PC-9 (cell line): ENCODE data around the gene ALG10B. TPM values are rescaled to one million over a fixed set of nuclear protein-coding genes. Genes with fewer than 3 reads are reported as not detected.
A peak's percentile ranks its signal among the peaks of the same experiment; 100 is the strongest.
"Not testable (repeated sequence)": the region's sequence is repeated elsewhere in the genome, so short reads cannot be mapped to it uniquely, and the experiment has no call there.

ENCODE experiments used
- BruUV-seq: library from RNA; stranded (reverse); fragments of 400-500 nt; replicated peaks from 2 replicates; lab custom pipeline; 2021; lab: Mats Ljungman, UMichigan
- CTCF ChIA-PET: fragments of 300-600 bp; sonication (Branson Sonifier 250); formaldehyde crosslinking; loops from one replicate; lab custom pipeline; 2022; ENCODE audit warnings: antibody characterized with exemption; lab: Charles Lee
- POLR2A ChIA-PET: fragments of 300-600 bp; sonication (Branson Sonifier 250); formaldehyde crosslinking; loops from one replicate; lab custom pipeline; 2022; ENCODE audit warnings: antibody characterized with exemption; ENCODE audit not compliant: unreplicated experiment; lab: Charles Lee
- DNase-seq, 2 experiments: peaks; one replicate each; pipeline versions ENCODE4 v3.0.0 to v3.0.0-alpha.2; 2015 to 2022; ENCODE audit warnings: mixed read lengths in 1 of 2
- H2AFZ ChIP-seq: fragments of 200-600 bp; sonication (generic); 2 replicates; pipeline ENCODE4 v1.8.1; 2017; ENCODE audit warnings: antibody characterized with exemption
- H3F3A ChIP-seq: fragments of 200-600 bp; sonication (generic); 2 replicates; pipeline ENCODE4 v1.8.1; 2017; ENCODE audit warnings: antibody characterized with exemption, mild to moderate bottlenecking, low read depth; ENCODE audit not compliant: insufficient read depth
- H3K27ac ChIP-seq: fragments of 200-600 bp; sonication (generic); 2 replicates; pipeline ENCODE4 v1.6.1; 2016; ENCODE audit warnings: mixed run types
- H3K27me3 ChIP-seq: fragments of 200-600 bp; sonication (generic); 2 replicates; pipeline ENCODE4 v1.6.1; 2016; ENCODE audit warnings: low read depth, mixed run types; ENCODE audit not compliant: insufficient read depth
- H3K36me3 ChIP-seq: fragments of 200-600 bp; sonication (generic); 2 replicates; pipeline ENCODE4 v1.6.1; 2016; ENCODE audit warnings: low read depth, mixed run types
- H3K4me1 ChIP-seq: fragments of 200-600 bp; sonication (generic); replicated peaks from 2 replicates; pipeline ENCODE4 v1.6.1; 2016; ENCODE audit warnings: mixed run types; ENCODE audit not compliant: insufficient read depth
- H3K4me2 ChIP-seq: fragments of 200-600 bp; sonication (generic); 2 replicates; pipeline ENCODE4 v1.6.1; 2017; ENCODE audit warnings: mixed run types
- H3K4me3 ChIP-seq: fragments of 200-600 bp; sonication (generic); 2 replicates; pipeline ENCODE4 v1.6.1; 2016; ENCODE audit warnings: mixed run types
- H3K79me2 ChIP-seq: fragments of 200-600 bp; sonication (generic); 2 replicates; pipeline ENCODE4 v1.6.1; 2017; ENCODE audit warnings: low read depth, mixed run types
- H3K9me2 ChIP-seq: fragments of 200-600 bp; sonication (generic); 2 replicates; pipeline ENCODE4 v1.8.1; 2017; ENCODE audit warnings: mild to moderate bottlenecking; ENCODE audit not compliant: insufficient read depth
- H3K9me3 ChIP-seq: fragments of 200-600 bp; sonication (generic); 2 replicates; pipeline ENCODE4 v1.8.1; 2016; ENCODE audit warnings: low read depth; ENCODE audit not compliant: insufficient read depth
- H4K20me1 ChIP-seq: fragments of 200-600 bp; sonication (generic); 2 replicates; pipeline ENCODE4 v1.8.1; 2017; ENCODE audit not compliant: insufficient read depth
- CTCF ChIP-seq: fragments of 200-600 bp; sonication (generic); conservative IDR thresholded peaks from 2 replicates; pipeline ENCODE4 v1.6.1; 2017; ENCODE audit warnings: mixed run types, antibody characterized with exemption, mild to moderate bottlenecking, moderate library complexity
- EZH2 ChIP-seq: fragments of 200-600 bp; sonication (generic); IDR thresholded peaks from 2 replicates; pipeline ENCODE4 v1.8.0; 2017; ENCODE audit warnings: antibody characterized with exemption, low read depth
- intact Hi-C: fragments of 100-400 bp; cut with micrococcal nuclease; formaldehyde crosslinking; loops from one replicate; pipeline ENCODE4 v1.10.0; 2022; ENCODE audit not compliant: unreplicated experiment
- total RNA-seq: library from RNA; stranded (reverse); gene quantifications from 2 replicates; pipeline ENCODE4 v1.2.3, GENCODE V29; 2021

The ALG10B gene
- total RNA-seq, 1 experiment from 2014 or later: 14.4 TPM

GRCh38 chr12:38350342-38351174 is 34.0 kb downstream of the ALG10B start:
- ChIA-PET POLR2A (no interaction called here), CTCF (no interaction called here)
- peak overlapping the region; percentile 16; the same call in 1 of the 2 replicates for H3K4me2 ChIP-seq
- no peaks in the 10 kb centered on the region for H3F3A ChIP-seq
- BruUV-seq: no TSS peak
- H4K20me1 ChIP-seq: no peaks in the 10 kb centered on the region
- H3K79me2 ChIP-seq: no peaks in the 10 kb centered on the region
- no peaks in the 10 kb centered on the region for H3K9me3 ChIP-seq
- H3K9me2 ChIP-seq: no peaks in the 10 kb centered on the region
- intact Hi-C loops: no loop called here
- no peak overlapping the region for H3K27ac ChIP-seq
- no peaks in the 10 kb centered on the region for H3K4me1 ChIP-seq
- no peak overlapping the region for H3K4me3 ChIP-seq
- DNase-seq: no peak
- H3K27me3 ChIP-seq: no peaks in the 10 kb centered on the region
- H2AFZ ChIP-seq: no peak overlapping the region
- TF ChIP-seq EZH2 (no peak), CTCF (no peak)
- H3K36me3 ChIP-seq: no peaks in the 10 kb centered on the region

- H3K27ac ChIP-seq, H2AFZ ChIP-seq, H3K9me2 ChIP-seq, H3K9me3 ChIP-seq, H3K79me2 ChIP-seq, H3F3A ChIP-seq, intact Hi-C loops, POLR2A ChIA-PET, H3K4me3 ChIP-seq, H3K27me3 ChIP-seq, H3K36me3 ChIP-seq, H4K20me1 ChIP-seq, H3K4me1 ChIP-seq, DNase-seq, BruUV-seq, CTCF ChIA-PET: not testable (repeated sequence)
- peak overlapping the region; percentile 16; the same call in 1 of the 2 replicates for H3K4me2 ChIP-seq
Observed at GRCh38 chr12:38351175-38351508, 34.6 kb downstream of the ALG10B start.

- intact Hi-C loops: no loop called here
- H3K4me3 ChIP-seq: no peak overlapping the region
Observed at GRCh38 chr12:38367506-38367905, 50.9 kb downstream of the ALG10B start.

More at GRCh38 chr12:38367506-38367905, 50.9 kb downstream of the ALG10B start:
- Histone ChIP-seq H3K4me2 (no peak overlapping the region), H2AFZ (no peak overlapping the region), H4K20me1 (no peaks in the 10 kb centered on the region), H3K4me1 (no peaks in the 10 kb centered on the region), H3K36me3 (no peaks in the 10 kb centered on the region), H3K27ac (no peak overlapping the region), H3F3A (no peaks in the 10 kb centered on the region), H3K79me2 (no peaks in the 10 kb centered on the region), H3K9me3 (no peaks in the 10 kb centered on the region), H3K9me2 (no peaks in the 10 kb centered on the region), H3K27me3 (no peaks in the 10 kb centered on the region)
- no peak for TF ChIP-seq CTCF
- no peak for TF ChIP-seq EZH2
- BruUV-seq: no TSS peak
- CTCF ChIA-PET: no interaction called here
- no peak for DNase-seq
- POLR2A ChIA-PET: interaction anchor here (0.6 kb wide), 1 partner anchor 1041 kb away, joined by 13 read pairs; no protein-coding TSS in a partner anchor
